Mesothelial cell of epicardium (in vitro differentiated cells): Measurements from ENCODE around the gene UBE2J2. TPM values are rescaled to one million over a fixed set of nuclear protein-coding genes. Genes with fewer than 3 reads are reported as not detected.

ENCODE experiments used
- DNase-seq, 2 experiments: peaks; one replicate each; pipeline ENCODE4 v3.0.0; 2021; ENCODE audit warnings: low spot score in 2 of 2; ENCODE audit not compliant: unreplicated experiment in 2 of 2
- H3K27ac Mint-ChIP-seq: 2 replicates; pipeline ENCODE4 v1.8.0; 2021; ENCODE audit warnings: mixed read lengths
- H3K27me3 Mint-ChIP-seq: 2 replicates; pipeline ENCODE4 v1.8.0; 2021; ENCODE audit warnings: low read depth, mixed read lengths
- H3K36me3 Mint-ChIP-seq: 2 replicates; pipeline ENCODE4 v1.8.0; 2021; ENCODE audit warnings: mixed read lengths
- H3K4me1 Mint-ChIP-seq: 2 replicates; pipeline ENCODE4 v1.8.0; 2021; ENCODE audit warnings: mixed read lengths
- H3K4me3 Mint-ChIP-seq: 2 replicates; pipeline ENCODE4 v1.8.0; 2021; ENCODE audit warnings: mild to moderate bottlenecking, moderate library complexity, mixed read lengths
- H3K9me3 Mint-ChIP-seq: 2 replicates; pipeline ENCODE4 v1.8.0; 2021; ENCODE audit warnings: mixed read lengths
- total RNA-seq: library from RNA; stranded (reverse); gene quantifications from 3 replicates; pipeline ENCODE4 v1.2.1, GENCODE V29; 2021
- TF ChIP-seq, protein P1 (sequence below): fragments of 200-600 bp; sonication (generic); IDR thresholded peaks from one replicate; pipeline ENCODE4 v1.5.0; 2021; ENCODE audit warnings: antibody characterized with exemption; ENCODE audit not compliant: unreplicated experiment

UBE2J2 gene
- total RNA-seq, 1 donor from 2014 or later = 75.7 TPM

DNA sequence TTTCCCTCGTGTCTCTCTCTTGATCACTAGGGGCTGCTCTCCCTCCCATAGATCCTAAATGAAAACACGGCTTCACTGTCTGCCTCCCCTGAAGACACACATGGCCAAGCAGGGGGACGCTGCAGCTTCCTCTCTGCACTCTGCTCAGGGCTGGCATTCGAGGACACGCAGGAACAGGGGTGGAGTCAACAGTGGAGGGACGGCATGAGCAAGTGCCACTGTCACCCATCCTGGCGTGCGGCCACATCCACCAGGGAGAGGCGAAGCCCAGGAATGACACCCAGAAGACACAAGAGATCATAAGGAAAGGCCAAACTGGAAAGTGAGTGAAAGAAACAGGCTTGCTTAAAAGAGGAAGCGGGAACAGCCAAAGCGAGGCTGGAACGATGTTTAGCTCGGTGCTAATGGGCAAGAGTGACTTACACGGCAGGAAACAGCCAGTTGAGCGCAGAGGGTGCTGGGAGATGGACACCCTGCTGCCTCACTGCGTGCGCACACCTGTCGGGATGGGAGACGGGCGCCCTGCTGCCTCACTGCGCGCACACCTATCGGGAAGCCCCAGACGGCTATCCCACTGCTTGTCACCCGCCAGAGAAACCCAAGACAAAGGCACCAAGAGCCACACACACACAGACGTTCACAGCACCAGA, 13.6 kb downstream of the UBE2J2 start:
- H3K36me3 Mint-ChIP-seq = peaks cover 37% of the 10 kb centered on the region
- TF ChIP-seq, protein P1, sequence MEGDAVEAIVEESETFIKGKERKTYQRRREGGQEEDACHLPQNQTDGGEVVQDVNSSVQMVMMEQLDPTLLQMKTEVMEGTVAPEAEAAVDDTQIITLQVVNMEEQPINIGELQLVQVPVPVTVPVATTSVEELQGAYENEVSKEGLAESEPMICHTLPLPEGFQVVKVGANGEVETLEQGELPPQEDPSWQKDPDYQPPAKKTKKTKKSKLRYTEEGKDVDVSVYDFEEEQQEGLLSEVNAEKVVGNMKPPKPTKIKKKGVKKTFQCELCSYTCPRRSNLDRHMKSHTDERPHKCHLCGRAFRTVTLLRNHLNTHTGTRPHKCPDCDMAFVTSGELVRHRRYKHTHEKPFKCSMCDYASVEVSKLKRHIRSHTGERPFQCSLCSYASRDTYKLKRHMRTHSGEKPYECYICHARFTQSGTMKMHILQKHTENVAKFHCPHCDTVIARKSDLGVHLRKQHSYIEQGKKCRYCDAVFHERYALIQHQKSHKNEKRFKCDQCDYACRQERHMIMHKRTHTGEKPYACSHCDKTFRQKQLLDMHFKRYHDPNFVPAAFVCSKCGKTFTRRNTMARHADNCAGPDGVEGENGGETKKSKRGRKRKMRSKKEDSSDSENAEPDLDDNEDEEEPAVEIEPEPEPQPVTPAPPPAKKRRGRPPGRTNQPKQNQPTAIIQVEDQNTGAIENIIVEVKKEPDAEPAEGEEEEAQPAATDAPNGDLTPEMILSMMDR = no peak

DNA sequence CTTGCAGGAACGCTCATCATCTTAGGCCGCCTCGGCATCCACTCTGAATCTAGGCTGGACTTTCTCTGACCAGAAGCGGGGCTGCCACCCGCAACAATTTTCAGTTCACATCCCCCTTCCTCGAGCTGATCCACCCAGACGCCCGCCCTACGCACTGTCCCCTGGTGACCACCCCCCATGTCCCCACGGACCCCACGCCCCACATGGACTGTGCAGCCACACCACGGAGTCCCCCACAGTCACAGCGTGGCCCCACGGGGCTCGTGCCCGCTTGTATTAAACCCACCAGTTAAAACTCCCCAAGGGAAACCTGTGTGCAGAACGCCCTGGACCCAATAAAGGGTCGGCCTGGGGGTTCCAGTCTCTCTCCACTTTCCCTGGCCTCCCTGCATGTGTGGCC, 14.1 kb downstream of the UBE2J2 start:
- Mint-ChIP-seq H3K4me3 (no peak overlapping the region), H3K27me3 (no peaks in the 10 kb centered on the region), H3K4me1 (no peaks in the 10 kb centered on the region), H3K36me3 (peaks cover 37% of the 10 kb centered on the region), H3K9me3 (no peaks in the 10 kb centered on the region), H3K27ac (no peak overlapping the region)
- DNase-seq = no peak
- TF ChIP-seq, protein P1 = no peak

More for the DNA sequence above, 13.6 kb downstream of the UBE2J2 start:
- H3K4me1 Mint-ChIP-seq = no peaks in the 10 kb centered on the region
- H3K27me3 Mint-ChIP-seq = no peaks in the 10 kb centered on the region
- H3K4me3 Mint-ChIP-seq = no peak overlapping the region
- no peak overlapping the region for H3K27ac Mint-ChIP-seq
- H3K9me3 Mint-ChIP-seq = no peaks in the 10 kb centered on the region
- no peak for DNase-seq

DNA sequence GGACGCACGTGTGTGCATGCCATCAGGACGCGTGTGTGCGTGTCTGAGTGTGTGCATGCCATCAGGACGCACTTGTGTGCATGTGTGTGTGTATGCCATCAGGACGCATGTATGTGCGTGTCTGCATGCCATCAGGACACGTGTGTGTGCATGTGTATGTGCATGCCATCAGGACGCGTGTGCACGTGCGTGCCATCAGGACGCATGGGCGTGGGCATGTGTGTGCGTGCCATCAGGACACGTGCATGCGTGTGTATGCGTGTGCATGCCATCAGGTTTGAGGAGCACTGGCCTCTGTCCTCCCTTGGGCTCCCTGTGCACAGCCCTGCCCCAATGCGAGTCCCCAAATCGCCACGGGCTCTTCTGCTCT, 14.6 kb downstream of the UBE2J2 start:
- Mint-ChIP-seq H3K4me3 (no peak overlapping the region), H3K4me1 (no peaks in the 10 kb centered on the region), H3K27ac (no peak overlapping the region), H3K9me3 (no peaks in the 10 kb centered on the region), H3K27me3 (no peaks in the 10 kb centered on the region), H3K36me3 (peaks cover 36% of the 10 kb centered on the region)
- no peak for DNase-seq
- TF ChIP-seq, protein P1 = no peak

GRCh38 chr1:1256956-1257871, 16.4 kb downstream of the UBE2J2 start:
- TF ChIP-seq, protein P1 = no peak
- Mint-ChIP-seq H3K4me1 (no peaks in the 10 kb centered on the region), H3K9me3 (no peaks in the 10 kb centered on the region), H3K4me3 (no peak overlapping the region), H3K36me3 (peaks cover 35% of the 10 kb centered on the region), H3K27ac (no peak overlapping the region), H3K27me3 (no peaks in the 10 kb centered on the region)
- DNase-seq = no peak

DNA sequence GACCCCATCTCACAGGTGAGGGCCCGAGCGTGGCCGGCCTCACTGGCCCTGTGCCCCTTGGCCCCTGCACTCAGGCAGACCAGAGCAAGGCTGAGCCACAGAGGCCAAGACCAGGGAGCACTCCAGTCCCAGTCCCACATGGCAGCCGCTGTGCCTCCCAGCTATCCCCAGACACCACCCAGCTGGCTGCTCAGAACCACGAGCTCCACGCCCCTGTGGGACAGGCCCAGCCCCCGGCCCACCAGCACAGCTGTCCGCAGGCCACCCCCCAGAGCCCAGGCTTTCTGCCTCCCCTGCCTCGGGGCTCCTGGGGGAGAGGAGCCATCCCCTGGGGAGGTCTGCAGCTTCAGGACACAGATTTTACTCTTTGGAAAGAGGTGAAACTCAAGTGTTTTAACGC, 18.0 kb downstream of the UBE2J2 start:
- Mint-ChIP-seq H3K36me3 (peaks cover 30% of the 10 kb centered on the region), H3K27me3 (no peaks in the 10 kb centered on the region), H3K4me1 (peaks cover 2% of the 10 kb centered on the region), H3K9me3 (no peaks in the 10 kb centered on the region), H3K27ac (no peak overlapping the region), H3K4me3 (no peak overlapping the region)
- TF ChIP-seq, protein P1 = no peak
- no peak for DNase-seq
